Astrocyte (in vitro differentiated cells and primary cell): ENCODE results near the gene CELF2. TPM values are rescaled to one million over a fixed set of nuclear protein-coding genes. Genes with fewer than 3 reads are reported as not detected.

Experiments
- DNase-seq: peaks from one replicate; pipeline ENCODE4 v3.0.0-alpha.2; 2010; ENCODE audit warnings: low read depth
- FAIRE-seq: peaks from 2 replicates; lab custom pipeline; 2011; peaks lifted over from hg19 to GRCh38; lab: Jason Lieb, UNC
- H2AFZ ChIP-seq: 2 replicates; pipeline ENCODE4 v1.6.0; 2012; ENCODE audit warnings: low read depth, low read length, inconsistent platforms
- H3K27ac ChIP-seq: 2 replicates; pipeline ENCODE4 v1.5.1; 2011; ENCODE audit warnings: low read depth, low read length, inconsistent platforms
- H3K27me3 ChIP-seq: 2 replicates; pipeline ENCODE4 v1.6.0; 2011; ENCODE audit warnings: low read length, inconsistent platforms; ENCODE audit not compliant: insufficient read depth
- H3K36me3 ChIP-seq: 2 replicates; pipeline ENCODE4 v1.5.1; 2011; ENCODE audit warnings: low read length, inconsistent platforms; ENCODE audit not compliant: insufficient read depth
- H3K4me1 ChIP-seq: 2 replicates; pipeline ENCODE4 v1.5.1; 2011; ENCODE audit warnings: low read length, inconsistent platforms; ENCODE audit not compliant: insufficient read depth
- H3K4me2 ChIP-seq: 2 replicates; pipeline ENCODE4 v1.6.0; 2012; ENCODE audit warnings: low read length, inconsistent platforms
- H3K4me3 ChIP-seq: 2 replicates; pipeline ENCODE4 v1.5.1; 2011; ENCODE audit warnings: low read depth, mild to moderate bottlenecking, low read length, inconsistent platforms; ENCODE audit not compliant: insufficient read depth
- H3K79me2 ChIP-seq: 2 replicates; pipeline ENCODE4 v1.6.0; 2012; ENCODE audit warnings: mild to moderate bottlenecking, low read length, inconsistent platforms; ENCODE audit not compliant: insufficient read depth
- H3K9ac ChIP-seq: 2 replicates; pipeline ENCODE4 v1.6.0; 2012; ENCODE audit warnings: mild to moderate bottlenecking, low read length, inconsistent platforms
- H3K9me3 ChIP-seq: 2 replicates; pipeline ENCODE4 v1.5.1; 2012; ENCODE audit warnings: low read depth, mild to moderate bottlenecking, low read length, inconsistent platforms; ENCODE audit not compliant: insufficient read depth
- H4K20me1 ChIP-seq: 2 replicates; pipeline ENCODE4 v1.6.0; 2012; ENCODE audit warnings: low read length, inconsistent platforms; ENCODE audit not compliant: insufficient read depth
- H3K27ac Mint-ChIP-seq: one replicate; pipeline ENCODE4 v1.8.0; 2021; ENCODE audit warnings: mild to moderate bottlenecking, mixed read lengths; ENCODE audit not compliant: unreplicated experiment
- H3K27me3 Mint-ChIP-seq: one replicate; pipeline ENCODE4 v1.8.0; 2021; ENCODE audit warnings: low read depth, mixed read lengths; ENCODE audit not compliant: unreplicated experiment
- H3K36me3 Mint-ChIP-seq: one replicate; pipeline ENCODE4 v1.8.0; 2021; ENCODE audit warnings: low read depth, mixed read lengths; ENCODE audit not compliant: unreplicated experiment
- H3K4me1 Mint-ChIP-seq: one replicate; pipeline ENCODE4 v1.8.0; 2021; ENCODE audit warnings: low read depth, mixed read lengths; ENCODE audit not compliant: unreplicated experiment
- H3K4me3 Mint-ChIP-seq: one replicate; pipeline ENCODE4 v1.8.0; 2021; ENCODE audit warnings: mild to moderate bottlenecking, moderate library complexity, mixed read lengths; ENCODE audit not compliant: unreplicated experiment
- H3K9me3 Mint-ChIP-seq: one replicate; pipeline ENCODE4 v1.8.0; 2021; ENCODE audit warnings: mild to moderate bottlenecking, mixed read lengths; ENCODE audit not compliant: unreplicated experiment
- CTCF ChIP-seq: IDR thresholded peaks from 2 replicates; pipeline ENCODE4 v1.5.1; 2011; ENCODE audit warnings: low read depth, mild to moderate bottlenecking, inconsistent platforms, low read length, moderate library complexity; ENCODE audit not compliant: insufficient read depth
- EZH2 ChIP-seq: IDR thresholded peaks from 2 replicates; pipeline ENCODE4 v1.6.1; 2012; ENCODE audit warnings: mild to moderate bottlenecking, low read length, inconsistent platforms; ENCODE audit not compliant: insufficient read depth
- total RNA-seq: library from RNA; stranded (reverse); gene quantifications from 2 replicates; pipeline ENCODE4 v1.2.1, GENCODE V29; 2021

Gene CELF2
- total RNA-seq, 1 donor from 2014 or later: 76.1 TPM

- FAIRE-seq: no peak
These were observed 205.4 kb downstream of the CELF2 start for GRCh38 chr10:11223081-11223480.

DNA sequence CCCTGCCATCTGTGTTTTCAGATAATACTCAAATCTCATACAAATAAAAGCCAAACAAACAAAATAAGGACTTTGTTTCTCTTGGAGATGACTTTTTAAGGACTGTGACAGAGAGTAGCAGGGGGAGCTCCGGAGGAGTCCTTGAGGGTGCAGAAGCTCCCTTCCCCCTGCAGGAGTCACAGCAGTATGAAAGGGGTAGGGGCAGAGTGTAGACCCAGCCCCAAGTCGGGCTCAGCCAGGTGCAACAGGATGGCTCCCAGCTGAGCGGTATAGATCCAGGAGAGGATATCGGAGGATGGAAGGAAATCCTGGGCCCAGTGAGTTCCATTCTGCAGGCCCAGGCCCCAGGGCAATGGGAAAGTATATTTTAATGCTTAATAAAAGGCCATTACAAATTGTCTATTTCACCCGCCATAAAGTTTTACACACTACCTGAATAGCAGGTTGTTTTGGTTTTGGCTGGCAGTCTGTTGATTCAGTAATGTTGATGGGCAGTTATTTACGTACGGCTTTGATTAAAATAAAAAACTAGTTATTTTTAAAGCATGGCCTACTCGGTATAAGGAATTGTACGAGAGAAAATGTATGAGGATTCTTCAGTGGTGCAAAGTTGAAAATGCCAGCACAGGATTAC is 206.0 kb downstream of the CELF2 start:
- H3K79me2 ChIP-seq: no peaks in the 10 kb centered on the region
- H3K36me3 ChIP-seq: no peaks in the 10 kb centered on the region
- TF ChIP-seq EZH2: no peak
- no peak for TF ChIP-seq CTCF

More at GRCh38 chr10:11223081-11223480, 205.4 kb downstream of the CELF2 start:
- Histone ChIP-seq H4K20me1 (no peaks in the 10 kb centered on the region), H3K4me3 (no peak overlapping the region), H3K4me1 (no peaks in the 10 kb centered on the region), H3K9me3 (no peaks in the 10 kb centered on the region), H3K27ac (no peak overlapping the region), H3K9ac (no peak overlapping the region), H3K27me3 (no peaks in the 10 kb centered on the region), H3K79me2 (no peaks in the 10 kb centered on the region), H3K36me3 (no peaks in the 10 kb centered on the region), H2AFZ (no peak overlapping the region), H3K4me2 (no peak overlapping the region)
- Mint-ChIP-seq H3K27ac (no peak overlapping the region), H3K27me3 (no peaks in the 10 kb centered on the region), H3K36me3 (peaks cover 7% of the 10 kb centered on the region), H3K9me3 (no peaks in the 10 kb centered on the region), H3K4me1 (peaks cover 14% of the 10 kb centered on the region), H3K4me3 (no peak overlapping the region)
- DNase-seq: no peak
- no peak for TF ChIP-seq CTCF
- TF ChIP-seq EZH2: no peak

DNA sequence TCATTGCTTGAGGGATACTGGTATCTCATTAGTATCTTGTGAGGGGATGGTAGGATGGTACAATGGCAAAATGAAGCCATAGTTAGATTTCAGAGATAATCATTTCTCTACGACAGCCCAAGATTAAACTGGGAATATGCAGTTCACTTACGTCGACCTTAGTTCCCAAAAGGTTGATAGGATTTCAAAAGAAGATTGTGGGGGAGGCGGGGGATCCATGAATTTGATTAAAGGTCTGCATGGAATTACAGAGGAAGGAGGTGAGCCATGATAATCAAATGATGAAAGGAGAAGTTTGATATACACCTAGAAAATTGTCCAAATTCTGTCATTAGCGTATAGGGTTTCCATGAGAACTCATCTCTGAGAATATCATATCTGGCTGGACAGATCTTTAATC is 206.6 kb downstream of the CELF2 start:
- TF ChIP-seq EZH2 (no peak), CTCF (no peak)
- Histone ChIP-seq H3K4me2 (no peak overlapping the region), H3K27me3 (no peaks in the 10 kb centered on the region), H3K9me3 (no peaks in the 10 kb centered on the region), H3K36me3 (no peaks in the 10 kb centered on the region), H2AFZ (no peak overlapping the region), H3K4me1 (no peaks in the 10 kb centered on the region), H4K20me1 (no peaks in the 10 kb centered on the region), H3K27ac (no peak overlapping the region), H3K4me3 (no peak overlapping the region), H3K79me2 (no peaks in the 10 kb centered on the region), H3K9ac (no peak overlapping the region)
- H3K27ac Mint-ChIP-seq: no peak overlapping the region
- no peaks in the 10 kb centered on the region for H3K27me3 Mint-ChIP-seq
- DNase-seq (no peak), FAIRE-seq (no peak)
- no peak overlapping the region for H3K4me3 Mint-ChIP-seq
- H3K36me3 Mint-ChIP-seq: peaks cover 7% of the 10 kb centered on the region
- no peaks in the 10 kb centered on the region for H3K9me3 Mint-ChIP-seq
- H3K4me1 Mint-ChIP-seq: peaks cover 5% of the 10 kb centered on the region

More for the DNA sequence above, 206.0 kb downstream of the CELF2 start:
- Mint-ChIP-seq H3K4me3 (no peak overlapping the region), H3K36me3 (peaks cover 7% of the 10 kb centered on the region), H3K9me3 (no peaks in the 10 kb centered on the region), H3K27me3 (no peaks in the 10 kb centered on the region), H3K4me1 (peaks cover 10% of the 10 kb centered on the region), H3K27ac (no peak overlapping the region)
- Histone ChIP-seq H3K27me3 (no peaks in the 10 kb centered on the region), H3K9me3 (no peaks in the 10 kb centered on the region), H3K27ac (no peak overlapping the region), H3K9ac (no peak overlapping the region), H4K20me1 (no peaks in the 10 kb centered on the region), H3K4me2 (no peak overlapping the region), H3K4me1 (no peaks in the 10 kb centered on the region), H2AFZ (no peak overlapping the region), H3K4me3 (no peak overlapping the region)
- DNase-seq: no peak
- no peak for FAIRE-seq
